ENCODE results near the gene RPS18.

DNA sequence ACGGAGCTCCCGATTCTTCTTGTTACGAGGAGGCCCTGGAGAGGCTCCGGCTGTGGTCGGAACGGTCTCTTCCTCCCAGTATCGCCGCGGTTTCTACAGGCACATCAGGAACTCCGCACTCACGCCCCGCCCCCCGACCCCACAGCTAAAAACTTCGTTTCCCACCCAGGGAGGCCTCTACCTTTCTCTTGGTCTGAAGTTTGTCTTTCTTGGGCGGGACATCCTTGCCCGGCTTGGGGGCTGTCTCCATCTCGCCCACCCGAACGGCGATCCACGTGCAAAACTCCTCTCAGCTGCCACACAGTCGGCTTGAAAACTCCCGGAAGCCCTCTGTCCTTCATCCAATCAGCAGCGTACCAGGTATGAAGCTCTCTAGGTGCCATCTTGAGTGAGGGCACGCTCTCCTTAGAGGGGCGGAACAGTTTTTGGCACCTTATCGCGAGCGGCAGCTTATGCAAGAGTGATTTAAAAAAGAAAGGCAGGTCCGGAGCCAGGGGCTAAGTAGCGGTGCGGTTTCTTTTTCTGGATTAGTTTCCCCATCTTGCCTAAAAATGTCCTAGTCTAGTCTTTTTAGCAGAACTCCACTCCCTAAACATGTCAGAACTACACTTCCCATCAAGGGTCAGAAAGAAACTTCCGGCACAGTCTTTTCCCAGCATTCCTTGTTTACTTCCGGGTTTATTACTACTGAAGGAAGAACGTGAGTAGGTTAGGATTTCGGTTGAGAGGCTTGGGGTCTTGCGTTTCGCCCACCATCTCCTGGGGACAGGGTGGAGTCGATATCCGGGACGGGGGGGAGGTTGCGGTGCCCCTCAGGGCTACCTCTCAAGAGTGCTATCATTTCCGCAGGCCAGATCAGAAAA is 17.3 kb downstream of the RPS18 start, which contains the start of the genes PFDN6 and WDR46:
- no peak for TF ChIP-seq CTCF (conservative IDR thresholded peaks at IDR 0.05; ENCODE audit: low read length)
- TF ChIP-seq EZH2phosphoT487 (IDR thresholded peaks at IDR 0.05; ENCODE audit: borderline replicate concordance, low read depth, low read length) = no peak
